Motor neuron (in vitro differentiated cells): ENCODE measurements around the gene LRRFIP2. TPM values are rescaled to one million over a fixed set of nuclear protein-coding genes. Genes with fewer than 3 reads are reported as not detected.
"Not testable (repeated sequence)": the region's sequence is repeated elsewhere in the genome, so short reads cannot be mapped to it uniquely, and the experiment has no call there.

Source experiments
- ATAC-seq, 8 experiments: fragments of 200-7000 bp; cut with Tn5 transposase; replicated peaks in 6 of 8; 2 replicates each; pipeline ENCODE4 v1.8.0; 2021; ENCODE audit warnings: mild to moderate bottlenecking in 8 of 8, moderate library complexity in 8 of 8
- H3K27ac ChIP-seq, 2 donors: fragments of 250-450 bp; sonication (Bioruptor Pico); 2 replicates each; pipeline ENCODE4 v1.9.0; 2021; ENCODE audit warnings: antibody characterized with exemption in 2 of 2, mild to moderate bottlenecking in 2 of 2, moderate library complexity in 1 of 2
- H3K4me1 ChIP-seq, 2 donors: fragments of 250-450 bp; sonication (Bioruptor Pico); replicated peaks in 1 of 2; 2 replicates each; pipeline ENCODE4 v1.6.1; 2021; ENCODE audit warnings: antibody characterized with exemption in 2 of 2, mild to moderate bottlenecking in 2 of 2, moderate library complexity in 1 of 2
- H3K4me3 ChIP-seq, 5 donors: fragments of 250-450 bp; sonication (Bioruptor Pico); 2 replicates each; pipeline ENCODE4 v1.9.0; 2021; ENCODE audit warnings: antibody characterized with exemption in 5 of 5, mild to moderate bottlenecking in 5 of 5, moderate library complexity in 4 of 5
- WGBS, 10 experiments: fragments of 450-650 bp; shearing (Covaris generic); methylation state at CpG; one replicate each; pipeline ENCODE4 v1.0.0; 2022; 5-methylcytosine and 5-hydroxymethylcytosine counted together
- in situ Hi-C, 9 experiments: fragments of 400-800 bp; cut with MboI; loops; one replicate each; pipeline ENCODE4 v1.15.0; 2021; ENCODE audit warnings: low sequenced_read_pairs in 9 of 9, low pct_unique_long_range_greater_than_20kb in 2 of 9; ENCODE audit not compliant: unreplicated experiment in 9 of 9
- total RNA-seq, 8 experiments: library from RNA; unstranded; fragments of 300-600 nt; gene quantifications; 2 replicates each; pipeline versions ENCODE4 v1.2.3 to v1.2.4, GENCODE V29; 2022

Gene LRRFIP2
- total RNA-seq, 8 experiments from 2014 or later, result 29.6 to 57.9 (median 42.7) TPM

GRCh38 chr3:37208008-37208407 is 33.6 kb upstream of the LRRFIP2 start:
- H3K4me3 ChIP-seq, H3K4me1 ChIP-seq, H3K27ac ChIP-seq, ATAC-seq: not testable (repeated sequence)
- 17 to 100% (median 78%) methylated on average over 1 to 2 of the region's 3 CpGs; no CpG with 5 or more reads in 2 of the 10 experiments for WGBS, 10 experiments
- in situ Hi-C loops, result loop anchor here in 1 of 9 experiments (25.0 kb wide), 1 partner anchor 171 kb away; no protein-coding TSS in a partner anchor

- WGBS, 10 experiments, result 0 to 100% (median 40%) methylated on average over 1 to 3 of the region's 4 CpGs; no CpG with 5 or more reads in 5 of the 10 experiments
- ATAC-seq, H3K27ac ChIP-seq, H3K4me1 ChIP-seq, H3K4me3 ChIP-seq: not testable (repeated sequence)
- in situ Hi-C loops, result loop anchor here in 1 of 9 experiments (25.0 kb wide), 1 partner anchor 169 kb away; no protein-coding TSS in a partner anchor
Observed at GRCh38 chr3:37206041-37206440, 31.7 kb upstream of the LRRFIP2 start.

GRCh38 chr3:37204314-37204713 is 29.9 kb upstream of the LRRFIP2 start:
- WGBS, 10 experiments, result 71 to 94% (median 84%) methylated on average over 1 to 3 of the region's 3 CpGs; no CpG with 5 or more reads in 2 of the 10 experiments
- no peak overlapping the region for H3K27ac ChIP-seq
- in situ Hi-C loops, result loop anchor here in 1 of 9 experiments (25.0 kb wide), 1 partner anchor 167 kb away; no protein-coding TSS in a partner anchor
- H3K4me1 ChIP-seq, result peaks cover 0 to under 1% of the 10 kb centered on the region in 2 donors
- no peak for ATAC-seq
- no peak overlapping the region for H3K4me3 ChIP-seq

- no peak for ATAC-seq
- no peak overlapping the region for H3K27ac ChIP-seq
- in situ Hi-C loops, result loop anchor here in 1 of 9 experiments (25.0 kb wide), 1 partner anchor 165 kb away; no protein-coding TSS in a partner anchor
- H3K4me1 ChIP-seq, result peaks cover 8 to 24% of the 10 kb centered on the region in 2 donors
- no peak overlapping the region for H3K4me3 ChIP-seq
- 20 to 93% (median 58%) methylated on average over 2 to 3 of the region's 3 CpGs; no CpG with 5 or more reads in 5 of the 10 experiments for WGBS, 10 experiments
Observed at GRCh38 chr3:37202035-37202434, 27.7 kb upstream of the LRRFIP2 start.

- Histone ChIP-seq H3K4me3 (no peak overlapping the region), H3K4me1 (peaks cover 12 to 29% of the 10 kb centered on the region in 2 donors), H3K27ac (no peak overlapping the region)
- in situ Hi-C loops, result loop anchor here in 1 of 9 experiments (25.0 kb wide), 1 partner anchor 163 kb away; no protein-coding TSS in a partner anchor
- no peak for ATAC-seq
- 50 to 100% (median 79%) methylated on average over 1 to 4 of the region's 4 CpGs; no CpG with 5 or more reads in 2 of the 10 experiments for WGBS, 10 experiments
Observed at GRCh38 chr3:37200141-37200540, 25.8 kb upstream of the LRRFIP2 start.

- Histone ChIP-seq H3K27ac (peak overlapping the region in 1 of 2 donors; percentile 22), H3K4me3 (no peak overlapping the region), H3K4me1 (peaks cover 12 to 29% of the 10 kb centered on the region in 2 donors)
- in situ Hi-C loops, result no loop called here
- WGBS, 10 experiments, result 58 to 100% (median 78%) methylated on average over 1 to 2 of the region's 2 CpGs; no CpG with 5 or more reads in 1 of the 10 experiments
- peak in 1 of 8 experiments; percentile 19 for ATAC-seq
Observed at GRCh38 chr3:37198996-37199395, 24.6 kb upstream of the LRRFIP2 start.

GRCh38 chr3:37198547-37198946 is 24.2 kb upstream of the LRRFIP2 start:
- no peak for ATAC-seq
- in situ Hi-C loops, result no loop called here
- 40 to 100% (median 80%) methylated on average over 1 to 2 of the region's 2 CpGs; no CpG with 5 or more reads in 1 of the 10 experiments for WGBS, 10 experiments
- Histone ChIP-seq H3K27ac (peak overlapping the region in 1 of 2 donors; percentile 22), H3K4me3 (no peak overlapping the region), H3K4me1 (peaks cover 12 to 29% of the 10 kb centered on the region in 2 donors)

GRCh38 chr3:37197810-37198371 is 23.5 kb upstream of the LRRFIP2 start:
- Histone ChIP-seq H3K4me1 (peaks cover 12 to 29% of the 10 kb centered on the region in 2 donors), H3K4me3 (no peak overlapping the region), H3K27ac (peak overlapping the region in 1 of 2 donors; percentile 2)
- in situ Hi-C loops, result no loop called here
- whole genome bisulfite sequencing, 10 experiments, result 0 to 33% (median 7%) methylated on average over 1 to 2 of the region's 2 CpGs; no CpG with 5 or more reads in 1 of the 10 experiments
- ATAC-seq, result peak; percentile 89 to 95 (median 92)

GRCh38 chr3:37194533-37194932 is 20.2 kb upstream of the LRRFIP2 start:
- WGBS, 10 experiments, result 50 to 100% (median 87%) methylated on average over 1 to 4 of the region's 5 CpGs; no CpG with 5 or more reads in 2 of the 10 experiments
- ATAC-seq, result no peak
- Histone ChIP-seq H3K4me3 (no peak overlapping the region), H3K27ac (no peak overlapping the region), H3K4me1 (peaks cover 12 to 29% of the 10 kb centered on the region in 2 donors)
- in situ Hi-C loops, result no loop called here

GRCh38 chr3:37190667-37191066 is 16.3 kb upstream of the LRRFIP2 start:
- no peak overlapping the region for H3K4me3 ChIP-seq
- WGBS, 10 experiments, result 71 to 100% (median 100%) methylated on average over 1 of the region's 1 CpG; no CpG with 5 or more reads in 4 of the 10 experiments
- H3K4me1 ChIP-seq, result no peaks in the 10 kb centered on the region
- no peak for ATAC-seq
- H3K27ac ChIP-seq, result no peak overlapping the region
- in situ Hi-C loops, result no loop called here

GRCh38 chr3:37189109-37189508 is 14.7 kb upstream of the LRRFIP2 start:
- ATAC-seq, result no peak
- 51 to 100% (median 80%) methylated on average over 2 to 4 of the region's 4 CpGs; no CpG with 5 or more reads in 3 of the 10 experiments for WGBS, 10 experiments
- in situ Hi-C loops, result no loop called here

GRCh38 chr3:37183976-37184375 is 9.6 kb upstream of the LRRFIP2 start:
- Histone ChIP-seq H3K4me1 (no peaks in the 10 kb centered on the region), H3K27ac (no peak overlapping the region), H3K4me3 (no peak overlapping the region)
- ATAC-seq, result peak in 1 of 8 experiments; percentile 46
- WGBS, 10 experiments, result 10 to 100% (median 86%) methylated on average over 1 to 5 of the region's 5 CpGs; no CpG with 5 or more reads in 1 of the 10 experiments
- in situ Hi-C loops, result no loop called here

More at GRCh38 chr3:37189109-37189508, 14.7 kb upstream of the LRRFIP2 start:
- no peak overlapping the region for H3K4me3 ChIP-seq
- H3K4me1 ChIP-seq, result no peaks in the 10 kb centered on the region
- no peak overlapping the region for H3K27ac ChIP-seq

- Histone ChIP-seq H3K27ac (no peak overlapping the region), H3K4me3 (no peak overlapping the region), H3K4me1 (peaks cover 0 to under 1% of the 10 kb centered on the region in 2 donors)
- in situ Hi-C loops, result no loop called here
- ATAC-seq, result peak in 2 of 8 experiments; percentile 72 to 84
- 0 to 100% (median 83%) methylated on average over 1 to 3 of the region's 3 CpGs; no CpG with 5 or more reads in 1 of the 10 experiments for WGBS, 10 experiments
Observed at GRCh38 chr3:37183375-37183831, 9.0 kb upstream of the LRRFIP2 start.
